T-helper 2 cell treated with Interferon-gamma antibody and Interleukin-4, amounts not matched to agents 5 μg/mL and 100 μg/mL, for 36 hours (primary cell): ENCODE measurements around the gene LTA.

ENCODE experiments used
- DNase-seq: peaks from one replicate; pipeline ENCODE4 v3.0.0; 2021; ENCODE audit warnings: low spot score
- H3K27ac Mint-ChIP-seq: one replicate; pipeline ENCODE4 v1.8.0; 2021; ENCODE audit warnings: mild to moderate bottlenecking, mixed read lengths
- H3K27me3 Mint-ChIP-seq: one replicate; pipeline ENCODE4 v1.8.0; 2021; ENCODE audit warnings: low read depth, mixed read lengths
- H3K36me3 Mint-ChIP-seq: one replicate; pipeline ENCODE4 v1.8.0; 2021; ENCODE audit warnings: low read depth, mixed read lengths
- H3K4me1 Mint-ChIP-seq: one replicate; pipeline ENCODE4 v1.8.0; 2021; ENCODE audit warnings: low read depth, mixed read lengths
- H3K4me3 Mint-ChIP-seq: one replicate; pipeline ENCODE4 v1.8.0; 2022; ENCODE audit warnings: mild to moderate bottlenecking, moderate library complexity, mixed read lengths
- H3K9me3 Mint-ChIP-seq: one replicate; pipeline ENCODE4 v1.8.0; 2021; ENCODE audit warnings: mixed read lengths

The LTA gene

DNA sequence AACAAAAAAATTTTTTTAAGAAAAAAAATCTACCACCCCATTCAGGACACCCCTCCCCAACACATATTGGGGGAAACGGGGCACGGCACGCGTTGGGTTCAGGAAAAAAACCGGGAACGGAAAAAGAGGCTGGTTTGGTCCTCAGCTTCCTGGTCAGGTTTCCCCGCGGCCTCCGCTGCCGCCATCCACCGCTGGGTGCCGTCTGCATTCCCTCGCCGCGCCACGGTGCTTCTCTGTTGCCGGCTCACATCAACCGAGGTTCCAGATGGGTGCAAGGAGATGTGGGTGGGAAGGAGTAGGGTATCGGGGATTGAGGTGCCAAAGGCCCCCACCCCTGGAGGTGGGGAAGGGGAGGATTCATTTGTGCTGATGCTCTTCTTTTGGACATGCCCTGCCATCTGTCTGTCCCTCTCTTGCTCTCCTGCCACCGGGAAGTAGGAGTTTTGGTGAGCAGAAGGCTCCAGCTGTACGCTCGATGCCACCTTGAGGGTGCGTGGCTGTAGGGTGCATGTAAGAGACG is 37.5 kb upstream of the LTA start:
- Mint-ChIP-seq H3K27me3 (no peaks in the 10 kb centered on the region), H3K27ac (no peak overlapping the region), H3K36me3 (peaks cover 85% of the 10 kb centered on the region), H3K9me3 (no peaks in the 10 kb centered on the region), H3K4me1 (peaks cover 29% of the 10 kb centered on the region), H3K4me3 (no peak overlapping the region)
- no peak for DNase-seq

DNA sequence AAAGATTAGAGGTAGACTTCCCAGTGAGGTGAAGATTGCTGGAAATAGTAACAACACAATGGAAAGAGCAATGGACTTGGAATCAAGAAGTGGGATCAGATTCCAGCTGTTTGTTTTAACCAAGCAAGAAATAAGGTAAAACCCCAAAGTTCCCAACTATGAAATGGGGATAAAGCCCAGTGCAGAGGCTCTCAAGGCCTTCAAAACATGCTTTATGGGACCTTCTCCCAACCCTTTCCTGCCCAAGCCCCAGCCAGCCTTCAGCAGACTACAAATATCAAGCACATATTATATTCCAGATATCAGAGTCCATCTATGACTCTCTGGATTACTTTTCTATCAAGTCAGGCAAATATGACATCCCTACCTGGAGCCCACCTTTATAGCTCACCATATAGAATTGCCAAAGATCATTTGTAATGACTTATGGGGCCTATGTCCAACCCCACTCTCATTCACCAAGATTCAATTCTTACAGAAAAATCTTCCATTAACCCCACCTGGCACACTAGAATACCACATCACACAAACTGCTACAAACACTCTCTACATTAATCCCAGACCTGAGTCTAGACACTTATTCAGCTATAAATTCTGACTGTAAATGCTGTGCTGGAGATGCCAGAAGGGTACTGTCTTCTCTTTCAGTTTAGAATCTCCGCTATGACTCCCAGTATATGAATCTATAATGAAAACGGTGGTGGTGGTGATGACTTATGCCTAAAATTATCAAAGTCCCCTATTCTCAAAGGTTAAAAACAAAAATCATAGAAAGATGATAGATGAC is 36.4 kb upstream of the LTA start:
- Mint-ChIP-seq H3K36me3 (peaks cover 87% of the 10 kb centered on the region), H3K4me3 (no peak overlapping the region), H3K4me1 (peaks cover 38% of the 10 kb centered on the region), H3K27me3 (no peaks in the 10 kb centered on the region), H3K9me3 (no peaks in the 10 kb centered on the region), H3K27ac (no peak overlapping the region)
- DNase-seq = no peak

DNA sequence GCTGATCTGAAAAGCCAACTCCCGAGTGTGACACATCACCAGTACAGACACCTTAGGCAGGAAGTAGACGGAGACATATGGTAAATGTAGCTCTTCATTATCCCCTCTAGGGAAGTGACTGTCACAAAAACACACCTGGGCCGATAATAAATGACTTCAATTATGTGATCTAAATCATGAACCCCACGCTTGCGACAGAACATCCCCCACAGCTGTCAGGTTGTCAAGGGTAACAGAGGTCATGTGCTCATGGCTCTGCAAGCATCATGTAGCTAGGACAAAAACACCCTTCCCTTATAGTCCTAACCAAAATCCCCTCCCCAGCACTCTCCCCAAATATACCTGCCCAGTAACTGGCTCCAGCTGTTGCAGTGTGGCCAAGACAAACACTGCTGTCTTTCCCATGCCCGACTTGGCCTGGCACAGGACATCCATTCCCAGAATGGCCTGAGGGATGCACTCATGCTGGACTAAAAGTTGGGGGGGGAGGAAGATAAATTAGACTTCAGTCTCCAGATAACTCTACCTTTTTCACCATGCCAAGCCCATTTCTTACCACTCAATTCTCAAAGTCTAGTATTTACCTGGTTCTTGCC is 33.2 kb upstream of the LTA start:
- H3K27me3 Mint-ChIP-seq = no peaks in the 10 kb centered on the region
- peak overlapping the region; percentile 95 for H3K4me3 Mint-ChIP-seq
- H3K9me3 Mint-ChIP-seq = no peaks in the 10 kb centered on the region
- H3K27ac Mint-ChIP-seq = peak overlapping the region; percentile 6
- DNase-seq = no peak
- H3K4me1 Mint-ChIP-seq = peaks cover 43% of the 10 kb centered on the region
- peaks cover 67% of the 10 kb centered on the region for H3K36me3 Mint-ChIP-seq

DNA sequence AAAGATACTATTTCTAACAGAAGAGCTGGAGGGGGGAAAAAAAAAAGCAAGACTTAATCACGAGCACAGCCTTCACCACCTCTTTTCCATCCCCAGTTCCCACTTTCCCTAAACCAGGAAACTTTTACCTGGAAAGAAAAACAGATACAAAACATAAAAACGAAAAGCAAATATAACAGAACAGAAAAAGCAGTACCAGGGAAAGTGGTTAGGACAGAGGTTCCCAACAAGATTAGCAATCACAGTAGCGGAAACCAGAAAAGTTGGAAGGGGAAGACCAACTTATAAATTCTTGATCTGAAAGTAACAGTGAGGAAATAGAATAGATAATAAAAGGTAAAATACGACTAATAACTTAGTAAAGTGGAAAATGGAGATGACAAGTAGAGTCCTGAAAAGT is 31.4 kb upstream of the LTA start:
- Mint-ChIP-seq H3K9me3 (no peaks in the 10 kb centered on the region), H3K4me3 (peak overlapping the region; percentile 95), H3K27me3 (no peaks in the 10 kb centered on the region), H3K36me3 (peaks cover 52% of the 10 kb centered on the region), H3K27ac (peak overlapping the region; percentile 92), H3K4me1 (peaks cover 45% of the 10 kb centered on the region)
- no peak for DNase-seq

DNA sequence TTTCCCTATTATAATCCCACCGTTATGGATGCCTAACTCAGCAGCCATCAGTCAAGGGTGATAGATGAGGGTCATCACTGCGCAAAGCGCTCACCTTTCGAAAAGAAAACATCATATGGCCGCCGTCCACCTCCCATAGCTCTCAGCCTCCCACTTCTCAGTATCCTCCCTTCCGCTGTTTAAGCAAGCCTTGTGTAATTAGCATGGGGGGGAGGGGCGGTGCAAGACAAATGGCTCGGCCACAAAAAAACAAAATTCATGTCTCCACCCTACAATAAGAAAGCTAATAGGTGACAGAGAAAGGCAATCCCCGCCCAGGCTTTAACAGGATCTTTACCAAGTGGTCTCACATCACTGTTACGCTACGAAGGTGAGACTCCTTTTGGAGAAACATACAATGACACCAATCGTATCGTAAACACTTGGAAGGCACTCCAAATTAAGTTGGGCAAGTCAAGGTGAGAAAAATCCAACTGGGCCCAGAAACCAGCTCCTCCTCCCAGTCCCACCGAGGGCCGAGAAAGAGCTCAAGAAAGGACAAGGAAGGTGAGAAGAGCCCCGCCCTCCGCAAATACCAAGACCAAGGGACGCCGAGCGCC is 30.9 kb upstream of the LTA start:
- Mint-ChIP-seq H3K4me1 (peaks cover 43% of the 10 kb centered on the region), H3K4me3 (peak overlapping the region; percentile 95), H3K27me3 (no peaks in the 10 kb centered on the region), H3K27ac (peak overlapping the region; percentile 92), H3K9me3 (no peaks in the 10 kb centered on the region), H3K36me3 (peaks cover 46% of the 10 kb centered on the region)
- peak; percentile 52 for DNase-seq

DNA sequence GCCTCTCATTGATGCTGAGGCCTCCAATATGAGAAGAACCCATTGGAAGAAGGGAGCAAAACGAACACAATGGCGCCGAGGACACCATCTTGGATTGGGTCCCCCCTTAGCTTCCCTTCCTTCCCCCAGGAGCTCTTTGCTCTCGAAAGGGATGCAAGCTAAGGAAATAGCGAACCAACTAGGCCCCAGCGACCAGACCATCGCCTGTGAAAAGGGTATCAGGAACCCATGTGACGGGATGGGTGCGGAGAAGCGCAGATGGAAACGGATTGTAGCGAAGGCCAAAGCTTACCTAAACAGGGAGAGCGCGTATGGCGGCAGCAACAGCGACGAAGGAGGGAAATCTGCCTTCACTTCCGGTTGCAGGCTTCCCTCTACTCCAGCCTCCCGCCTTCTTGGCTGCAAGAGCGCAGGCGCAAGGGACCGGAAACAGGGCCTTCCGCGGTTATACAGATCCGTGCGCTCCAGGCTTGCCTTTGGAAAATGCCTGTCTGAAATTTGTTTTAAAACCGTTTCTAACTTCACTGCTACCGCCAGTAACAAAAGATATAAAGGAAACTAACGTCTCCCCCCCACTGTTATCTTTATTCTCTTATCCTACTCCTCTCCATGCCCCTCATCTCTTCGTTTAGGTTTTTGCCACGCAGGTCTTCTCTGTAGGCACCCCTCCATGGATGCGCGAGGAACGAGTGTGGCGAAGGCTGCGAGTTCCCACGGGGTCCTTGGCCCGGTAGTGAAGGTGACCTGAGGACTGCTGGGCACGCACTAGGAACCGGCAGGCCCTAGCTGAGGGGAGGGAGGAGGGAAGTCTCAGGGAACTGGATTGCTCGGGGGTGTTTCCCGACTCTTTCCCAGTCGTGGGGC is 30.2 kb upstream of the LTA start, which contains the start of gene DDX39B:
Gene DDX39B (minus strand): TSS at position 346 of the 864 bp plus-strand sequence. CDS start 1,471 bp downstream, outside the sequence.
- Mint-ChIP-seq H3K4me1 (peaks cover 44% of the 10 kb centered on the region), H3K27me3 (no peaks in the 10 kb centered on the region), H3K4me3 (peak within 1 kb of the TSS; percentile 95), H3K27ac (peak within 1 kb of the TSS; percentile 92), H3K9me3 (no peaks in the 10 kb centered on the region), H3K36me3 (peaks cover 39% of the 10 kb centered on the region)
- peak; percentile 93 for DNase-seq

DNA sequence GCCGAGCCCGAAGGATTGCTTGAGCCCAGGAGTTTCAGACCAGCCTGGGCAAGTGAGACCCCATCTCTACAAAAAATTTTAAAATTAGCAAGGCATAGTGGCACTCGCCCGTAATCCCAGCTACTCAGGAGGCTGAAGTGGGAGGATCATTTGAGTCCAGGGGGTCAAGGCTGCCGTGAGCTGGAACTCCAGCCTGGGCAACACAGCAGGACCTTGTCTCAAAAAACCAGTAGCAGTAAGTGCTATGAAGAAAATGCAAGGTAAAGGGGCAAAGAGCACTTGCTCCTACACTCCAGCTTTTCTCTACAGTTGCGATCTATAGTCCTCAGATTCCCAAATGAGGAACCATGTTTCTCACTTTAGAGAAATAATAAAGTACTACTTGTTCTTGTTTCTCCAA is 28.4 kb upstream of the LTA start:
- DNase-seq = no peak
- Mint-ChIP-seq H3K4me1 (peaks cover 50% of the 10 kb centered on the region), H3K36me3 (peaks cover 28% of the 10 kb centered on the region), H3K9me3 (no peaks in the 10 kb centered on the region), H3K27ac (no peak overlapping the region), H3K4me3 (no peak overlapping the region), H3K27me3 (no peaks in the 10 kb centered on the region)

DNA sequence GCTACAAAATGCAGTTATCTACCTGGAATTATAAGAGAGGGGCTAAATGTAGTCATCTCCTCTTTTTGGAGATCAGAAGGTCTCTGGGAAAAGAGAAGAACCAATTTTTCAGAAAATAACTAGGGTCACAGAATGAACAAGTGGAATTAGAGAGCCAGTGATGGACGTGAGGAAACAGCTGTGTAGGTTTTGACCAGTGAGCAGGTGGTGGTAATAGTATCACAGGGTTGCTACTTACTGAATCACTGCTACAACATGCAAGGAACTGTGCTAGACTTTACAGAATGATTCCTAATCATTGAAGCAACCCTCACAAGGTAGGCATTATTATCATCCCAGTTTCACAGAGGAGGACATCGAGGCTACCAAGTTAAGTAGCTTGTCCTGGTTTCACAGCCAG is 27.4 kb upstream of the LTA start:
- H3K9me3 Mint-ChIP-seq = no peaks in the 10 kb centered on the region

DNA sequence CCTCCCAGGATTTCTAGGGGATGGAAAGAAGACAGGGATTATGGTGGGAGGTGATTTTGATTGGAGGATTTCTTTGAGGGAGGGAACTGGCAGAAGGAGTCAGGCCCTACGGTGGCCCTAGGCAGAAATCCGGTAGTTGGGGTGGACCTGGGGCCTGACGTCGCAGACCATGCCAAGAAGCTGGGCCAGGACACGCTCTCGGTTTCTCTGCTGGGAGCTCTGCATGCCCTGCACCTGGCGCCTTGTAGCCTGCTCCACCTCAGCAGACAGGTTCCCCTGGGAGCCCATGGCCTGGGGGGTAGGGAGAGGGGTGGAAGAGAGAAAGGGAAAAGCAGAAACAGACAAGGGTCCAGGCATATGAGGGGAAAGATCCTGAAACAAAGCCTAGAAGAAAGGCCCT is 26.8 kb upstream of the LTA start:
- no peak overlapping the region for H3K4me3 Mint-ChIP-seq
- peak overlapping the region; percentile 14 for H3K27ac Mint-ChIP-seq
- no peaks in the 10 kb centered on the region for H3K27me3 Mint-ChIP-seq
- peaks cover 17% of the 10 kb centered on the region for H3K36me3 Mint-ChIP-seq
- DNase-seq = no peak
- no peaks in the 10 kb centered on the region for H3K9me3 Mint-ChIP-seq
- peaks cover 40% of the 10 kb centered on the region for H3K4me1 Mint-ChIP-seq

More for the DNA sequence above, 27.4 kb upstream of the LTA start:
- Mint-ChIP-seq H3K4me1 (peaks cover 45% of the 10 kb centered on the region), H3K36me3 (peaks cover 23% of the 10 kb centered on the region), H3K27ac (no peak overlapping the region), H3K4me3 (no peak overlapping the region), H3K27me3 (no peaks in the 10 kb centered on the region)
- DNase-seq = no peak

DNA sequence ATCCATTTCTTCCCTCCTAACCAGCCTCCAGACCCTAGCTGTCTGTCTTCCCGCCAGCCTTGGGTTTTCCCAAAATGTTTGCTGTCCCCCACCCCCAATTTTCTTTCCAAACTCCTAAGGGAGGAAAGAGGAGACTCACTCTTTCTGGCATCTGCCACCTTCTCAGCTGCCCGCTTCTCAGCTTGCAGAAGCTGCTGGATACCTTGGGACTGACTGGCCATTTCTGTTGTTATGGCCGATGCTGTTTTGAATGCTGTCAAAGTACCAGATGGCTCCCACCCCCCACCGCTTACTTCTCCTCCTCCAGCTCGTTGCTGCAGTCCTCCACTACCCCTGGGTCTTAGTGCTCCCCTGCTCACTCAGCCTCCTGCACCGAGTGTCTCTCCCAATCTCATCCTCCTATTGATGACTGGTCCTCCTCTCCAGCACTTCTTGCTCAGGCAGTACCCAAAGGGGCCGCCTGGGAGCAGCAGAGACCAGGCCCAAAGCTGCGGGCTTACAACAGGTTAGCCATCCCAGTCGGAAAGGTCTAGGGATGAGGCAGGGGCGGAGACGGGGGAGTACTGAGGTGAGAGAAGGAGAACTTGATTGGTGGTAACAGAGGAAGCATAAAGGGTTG is 25.6 kb upstream of the LTA start, which contains the start of gene ATP6V1G2:
Gene ATP6V1G2 (minus strand): TSS at position 270 of the 619 bp plus-strand sequence. CDS start 49 bp downstream, at position 221.
- Mint-ChIP-seq H3K27me3 (no peaks in the 10 kb centered on the region), H3K4me3 (peak within 1 kb of the TSS; percentile 78), H3K27ac (peak within 1 kb of the TSS; percentile 92), H3K4me1 (peaks cover 39% of the 10 kb centered on the region), H3K9me3 (no peaks in the 10 kb centered on the region), H3K36me3 (peaks cover 13% of the 10 kb centered on the region)
- DNase-seq = peak; percentile 89

DNA sequence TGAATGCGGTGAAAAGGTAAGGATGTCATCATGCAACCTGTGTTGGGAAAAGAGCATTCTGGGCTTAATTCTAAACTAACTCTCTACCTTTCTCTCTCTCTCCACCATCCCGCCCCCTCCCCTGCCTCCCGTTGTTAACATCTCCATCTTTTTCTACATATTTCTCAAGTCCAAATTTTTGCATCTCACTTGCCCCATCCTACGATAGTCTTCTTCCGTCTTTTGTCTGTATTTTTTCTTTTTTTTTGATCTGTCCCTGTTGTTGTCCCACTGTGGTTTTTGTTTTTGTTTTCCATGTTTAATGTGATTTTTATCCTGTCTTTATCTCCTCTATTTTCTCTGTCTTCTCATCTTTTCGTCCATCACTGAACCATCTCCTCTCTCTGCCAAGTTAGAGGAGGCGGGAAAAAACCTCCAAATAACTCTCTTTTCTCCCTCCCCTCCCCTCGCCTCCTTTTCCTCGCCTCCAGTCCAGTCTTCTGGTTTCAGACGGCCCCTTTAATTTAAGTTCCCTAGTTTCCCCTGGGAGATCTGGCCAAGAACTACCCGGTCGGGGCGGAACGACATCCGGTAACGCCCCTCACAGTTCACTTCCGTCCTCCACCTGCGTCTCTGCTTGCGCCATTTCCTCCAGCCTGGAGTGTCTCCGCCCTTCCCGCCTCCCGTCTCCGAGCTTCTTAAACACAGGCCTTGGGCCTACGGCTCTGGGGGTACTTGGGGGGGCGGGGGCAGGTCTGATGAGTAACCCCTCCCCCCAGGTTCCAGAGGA is 24.9 kb upstream of the LTA start, which contains the start of gene NFKBIL1:
Gene NFKBIL1 (plus strand): TSS at position 651 of the 769 bp plus-strand sequence. CDS start 87 bp downstream, at position 738.
- Mint-ChIP-seq H3K27me3 (no peaks in the 10 kb centered on the region), H3K36me3 (peaks cover 13% of the 10 kb centered on the region), H3K27ac (peak within 1 kb of the TSS; percentile 92), H3K9me3 (no peaks in the 10 kb centered on the region), H3K4me3 (peak within 1 kb of the TSS; percentile 78), H3K4me1 (peaks cover 38% of the 10 kb centered on the region)
- DNase-seq = peak; percentile 92

DNA sequence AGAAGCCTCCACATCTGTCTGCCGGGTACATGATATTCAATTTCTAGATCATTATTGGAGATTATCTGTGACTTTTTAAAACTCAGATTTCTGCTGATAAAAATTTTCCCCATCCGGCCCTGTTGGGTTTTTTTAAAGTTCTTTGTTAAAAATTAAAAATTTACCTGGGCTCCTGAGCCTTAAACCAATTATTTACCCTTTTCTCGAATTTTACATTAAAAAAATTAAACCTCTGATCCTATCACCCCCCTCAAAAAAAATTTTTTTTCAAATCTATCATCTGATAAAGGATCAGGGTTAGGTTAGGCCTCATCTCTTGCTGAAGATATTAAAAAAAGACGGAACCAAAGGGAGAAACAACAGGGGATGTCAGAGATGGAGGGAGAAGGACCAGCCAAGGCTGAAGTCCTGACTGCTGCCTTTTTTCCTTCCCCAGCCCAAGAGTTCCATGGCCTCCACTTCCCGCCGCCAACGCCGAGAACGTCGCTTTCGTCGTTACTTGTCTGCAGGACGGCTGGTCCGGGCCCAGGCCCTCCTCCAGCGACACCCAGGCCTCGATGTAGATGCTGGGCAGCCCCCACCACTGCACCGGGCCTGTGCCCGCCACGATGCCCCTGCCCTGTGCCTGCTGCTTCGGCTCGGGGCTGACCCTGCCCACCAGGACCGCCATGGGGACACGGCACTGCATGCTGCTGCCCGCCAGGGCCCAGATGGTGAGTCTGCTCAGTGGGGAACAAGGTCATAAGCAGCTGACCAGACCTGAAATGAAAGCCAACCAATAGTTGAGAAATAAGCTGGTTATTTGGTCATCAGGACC is 24.2 kb upstream of the LTA start:
- Mint-ChIP-seq H3K27ac (peak overlapping the region; percentile 92), H3K36me3 (peaks cover 15% of the 10 kb centered on the region)

More for the DNA sequence above, 24.2 kb upstream of the LTA start:
- Mint-ChIP-seq H3K9me3 (no peaks in the 10 kb centered on the region), H3K27me3 (no peaks in the 10 kb centered on the region), H3K4me3 (peak overlapping the region; percentile 78), H3K4me1 (peaks cover 34% of the 10 kb centered on the region)
- DNase-seq = no peak
